Measurements from ENCODE around the gene MT1X.
"Not testable (repeated sequence)": the region's sequence is repeated elsewhere in the genome, so short reads cannot be mapped to it uniquely, and the experiment has no call there.

Gene MT1X

DNA sequence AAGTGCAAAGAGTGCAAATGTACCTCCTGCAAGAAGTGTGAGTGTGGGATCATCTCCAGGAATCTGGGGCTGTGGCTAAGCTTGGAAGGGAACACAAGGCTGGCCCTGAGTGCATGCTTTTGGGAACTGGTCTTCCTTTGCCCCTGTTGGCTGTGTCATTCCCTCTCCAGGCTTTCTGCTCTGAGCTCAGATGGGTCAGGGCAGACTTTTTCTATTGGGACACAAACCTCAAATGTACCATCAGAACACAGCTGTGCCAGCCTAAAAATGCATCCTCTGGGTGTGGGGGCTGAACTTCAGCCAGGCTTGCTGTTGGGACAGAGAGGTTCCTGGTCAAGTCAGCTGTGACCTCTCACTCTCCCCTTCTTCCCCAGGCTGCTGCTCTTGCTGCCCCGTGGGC, 29.7 kb upstream of the MT1X start:
- in situ Hi-C loops (cut with MboI; ENCODE audit: low sequenced_read_pairs): no loop called here

- in situ Hi-C loops (cut with MboI; ENCODE audit: low sequenced_read_pairs): no loop called here
These were observed 29.1 kb upstream of the MT1X start for GRCh38 chr16:56653218-56653617.

GRCh38 chr16:56657555-56658326, 24.5 kb upstream of the MT1X start, which contains the start of gene MT1F:
MT1F (plus strand) TSS chr16:56657959; CDS start chr16:56658059, 100 bp downstream.
- in situ Hi-C loops (cut with MboI; ENCODE audit: low sequenced_read_pairs): no loop called here

DNA sequence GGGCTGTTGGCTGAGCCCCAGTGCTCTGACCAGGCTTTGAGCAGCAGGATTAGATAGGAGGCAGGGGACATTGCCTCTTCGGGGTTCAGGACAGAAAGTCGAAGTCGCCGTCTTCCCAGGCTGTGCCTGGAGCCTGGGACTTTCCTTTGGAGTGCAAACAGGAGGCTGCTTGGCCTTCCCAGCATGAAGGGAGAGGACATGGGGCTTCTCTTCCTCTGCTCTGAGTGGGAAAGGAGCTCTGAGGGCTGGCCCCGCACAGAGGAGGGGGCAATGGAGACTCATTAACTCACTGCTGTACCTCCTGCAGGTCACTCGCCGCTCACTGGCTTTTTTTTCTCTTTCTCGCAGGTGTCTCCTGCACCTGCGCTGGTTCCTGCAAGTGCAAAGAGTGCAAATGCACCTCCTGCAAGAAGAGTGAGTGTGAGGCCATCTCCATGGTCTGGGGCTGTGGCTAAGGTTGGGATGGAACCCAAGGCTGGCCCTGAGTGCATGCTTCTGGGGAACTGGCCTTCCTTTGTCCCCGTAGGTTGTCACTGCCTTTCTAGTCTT, 23.9 kb upstream of the MT1X start:
- in situ Hi-C loops (cut with MboI; ENCODE audit: low sequenced_read_pairs): no loop called here

DNA sequence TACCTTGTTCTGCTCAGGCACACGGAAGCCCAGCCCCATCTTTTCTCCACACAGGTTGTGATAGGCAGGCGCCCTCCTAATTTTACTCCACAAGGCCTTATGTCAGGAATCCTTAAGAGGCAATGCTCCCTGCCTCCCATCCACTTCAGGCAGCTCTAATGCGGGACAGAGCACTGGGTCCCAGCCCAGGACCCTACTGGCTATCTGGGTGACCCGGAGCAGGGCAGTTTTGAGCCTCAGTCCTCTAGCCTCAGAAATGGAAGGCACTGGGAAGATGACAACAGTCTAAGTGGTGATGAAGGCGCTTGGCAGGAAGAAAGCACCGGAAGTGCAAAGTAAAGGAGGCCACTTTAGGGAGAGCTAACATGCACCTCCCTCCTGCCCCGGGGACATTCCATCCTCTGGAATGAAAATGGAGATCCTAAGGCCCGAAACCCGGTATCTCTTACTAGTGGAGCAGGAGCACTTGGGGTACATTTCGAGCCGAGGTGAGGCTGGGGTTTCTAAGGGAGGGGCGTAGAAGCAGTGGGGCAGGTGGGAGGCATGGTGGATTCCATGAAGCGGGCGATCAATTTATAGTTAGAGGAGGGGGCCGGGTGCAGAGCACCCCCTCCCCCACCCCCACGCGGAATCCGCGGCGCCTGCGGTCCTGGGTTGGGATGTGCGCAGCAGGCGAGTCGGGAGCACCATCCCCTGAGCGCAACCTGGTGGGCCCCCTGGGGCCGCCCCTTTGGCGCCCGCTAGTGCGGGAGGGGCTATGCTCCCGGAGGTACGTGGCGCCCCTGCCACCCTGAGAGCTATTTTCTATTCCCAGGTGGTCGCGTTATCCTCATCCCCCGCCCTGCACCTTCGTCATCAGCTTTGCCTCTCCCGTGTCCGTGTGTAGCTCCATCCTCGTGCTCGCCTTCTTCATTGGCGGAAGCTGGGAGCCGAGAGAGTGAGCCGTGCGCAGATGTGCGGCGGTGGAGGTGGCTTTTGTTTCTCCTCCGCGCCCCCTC, 19.6 kb upstream of the MT1X start:
- in situ Hi-C loops (cut with MboI; ENCODE audit: low sequenced_read_pairs): no loop called here

- in situ Hi-C loops (cut with MboI; ENCODE audit: low sequenced_read_pairs): no loop called here
These were observed 17.8 kb upstream of the MT1X start for GRCh38 chr16:56664506-56664905.

DNA sequence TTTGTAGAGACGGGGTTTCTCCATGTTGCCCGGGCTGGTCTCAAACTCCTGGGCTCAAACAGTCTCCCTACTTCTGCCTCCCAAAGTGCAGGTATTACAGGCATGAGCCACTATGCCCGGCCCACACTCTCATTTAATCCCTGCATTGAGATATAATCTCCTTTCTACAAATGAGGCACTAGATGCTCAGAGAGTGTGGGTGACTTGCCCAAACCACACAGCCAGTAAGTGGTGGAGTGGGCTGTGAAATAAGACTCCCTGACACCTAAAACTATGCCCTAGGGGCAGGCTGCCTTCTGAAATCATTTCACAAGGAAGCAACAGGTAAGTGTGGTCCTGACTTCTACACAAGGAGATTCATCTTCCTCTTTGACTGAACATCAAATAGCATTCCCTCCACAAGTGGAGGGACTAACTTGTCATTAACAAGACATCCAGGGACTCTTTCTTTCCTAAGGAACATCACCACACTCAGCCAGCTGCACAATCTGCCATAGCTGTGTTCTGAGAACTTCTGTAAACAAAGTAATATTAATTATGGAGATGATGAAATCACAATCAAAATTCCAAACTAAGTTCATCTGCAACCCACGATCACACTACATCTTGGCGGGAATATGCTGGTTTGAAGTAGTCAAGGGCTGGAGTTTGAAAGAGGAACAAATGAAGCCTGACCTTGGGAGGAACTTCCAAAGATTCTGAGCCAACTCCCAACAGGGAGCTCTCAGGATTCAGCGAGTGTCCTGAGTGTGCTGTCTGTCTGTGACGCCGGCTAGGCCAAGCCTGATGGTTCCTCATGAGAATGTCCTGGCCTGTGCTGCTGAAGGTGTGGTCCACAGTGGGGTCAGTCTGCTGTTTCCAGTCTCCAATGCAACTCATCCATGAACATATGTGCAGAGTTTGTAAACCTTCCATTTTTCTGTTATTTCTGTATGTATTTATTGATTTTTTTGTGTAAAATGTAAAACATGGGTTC, 16.7 kb upstream of the MT1X start:
- in situ Hi-C loops (cut with MboI; ENCODE audit: low sequenced_read_pairs): not testable (repeated sequence)

- in situ Hi-C loops (cut with MboI; ENCODE audit: low sequenced_read_pairs): no loop called here
These were observed 14.4 kb upstream of the MT1X start, which contains the start of gene MT1G for GRCh38 chr16:56667581-56668571. MT1G (minus strand) TSS chr16:56668065; CDS start chr16:56667993, 72 bp downstream.

DNA sequence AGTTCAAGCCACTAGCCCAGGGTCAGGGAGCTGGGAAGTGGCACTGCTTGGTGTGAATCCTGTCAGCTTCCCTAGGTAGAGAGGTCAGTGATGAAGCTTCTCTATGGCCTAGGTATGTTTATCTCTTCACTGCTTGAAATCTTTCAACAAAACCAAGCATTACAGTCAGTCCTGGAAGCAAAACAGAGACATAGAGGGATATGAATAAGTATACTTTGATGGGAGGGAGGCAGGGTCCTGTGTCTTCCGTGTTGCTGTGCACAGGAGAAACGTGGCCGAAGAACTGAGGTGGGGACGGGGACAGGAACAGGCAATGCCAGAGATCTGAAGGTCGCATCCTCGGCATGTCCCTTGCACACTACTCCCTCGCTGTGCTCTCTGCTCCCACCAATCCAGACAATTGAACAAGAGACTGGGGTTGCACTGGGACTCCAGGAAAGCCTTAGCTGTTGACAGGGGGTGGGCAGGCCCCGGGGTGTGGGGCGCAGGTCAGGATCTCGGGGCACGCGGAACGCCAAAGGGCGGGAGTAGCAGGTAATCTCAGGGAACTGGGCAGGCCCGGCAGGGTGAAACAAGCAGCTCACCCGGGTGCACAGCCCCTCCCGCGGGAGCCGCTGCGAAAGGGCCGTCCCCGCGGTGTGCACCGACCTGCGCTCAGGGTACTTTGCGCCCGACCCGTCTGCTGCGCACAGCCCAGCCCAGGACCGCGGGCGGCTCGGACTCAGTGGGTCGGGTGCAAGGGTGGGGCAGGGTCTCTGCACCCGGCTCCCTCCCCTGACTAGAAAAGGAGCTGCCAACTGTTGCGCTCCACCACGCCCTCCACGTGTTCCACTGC, 13.0 kb upstream of the MT1X start, which contains the start of gene MT1H:
MT1H (plus strand) TSS at position 810 of the 835 bp plus-strand sequence. CDS start 71 bp downstream, outside the sequence.
- in situ Hi-C loops (cut with MboI; ENCODE audit: low sequenced_read_pairs): no loop called here

DNA sequence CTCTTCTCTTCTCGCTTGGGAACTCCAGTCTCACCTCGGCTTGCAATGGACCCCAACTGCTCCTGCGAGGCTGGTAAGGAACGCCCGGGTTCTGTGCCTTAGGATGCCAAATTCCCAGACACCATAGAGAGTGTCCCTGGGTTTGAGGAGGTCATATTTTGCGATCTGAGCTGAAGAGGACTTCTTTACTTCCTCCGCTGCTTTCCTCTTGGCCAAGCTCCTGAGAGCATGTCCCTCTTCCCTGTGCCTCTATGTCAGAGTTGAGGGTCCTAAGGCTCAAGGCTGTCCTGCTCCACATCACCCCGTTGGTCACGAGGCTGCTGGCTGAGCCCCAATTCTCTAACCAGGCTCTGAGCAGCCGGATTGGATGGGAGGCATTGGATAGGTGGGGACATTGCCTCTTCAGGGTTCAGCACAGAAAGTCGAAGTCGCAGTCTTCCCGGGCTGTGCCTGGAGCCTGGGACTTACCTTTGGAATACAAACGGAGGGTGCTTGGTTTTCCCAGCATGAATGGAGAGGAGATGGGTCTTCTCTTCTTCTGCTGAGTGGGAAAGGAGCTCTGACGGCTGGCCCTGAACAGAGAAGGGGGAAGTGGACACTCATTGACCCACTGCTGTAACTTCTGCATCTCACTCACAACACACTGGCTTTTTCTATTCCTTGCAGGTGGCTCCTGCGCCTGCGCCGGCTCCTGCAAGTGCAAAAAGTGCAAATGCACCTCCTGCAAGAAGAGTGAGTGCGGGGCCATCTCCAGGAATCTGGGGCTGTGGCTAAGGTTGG, 12.2 kb upstream of the MT1X start:
- in situ Hi-C loops (cut with MboI; ENCODE audit: low sequenced_read_pairs): no loop called here

DNA sequence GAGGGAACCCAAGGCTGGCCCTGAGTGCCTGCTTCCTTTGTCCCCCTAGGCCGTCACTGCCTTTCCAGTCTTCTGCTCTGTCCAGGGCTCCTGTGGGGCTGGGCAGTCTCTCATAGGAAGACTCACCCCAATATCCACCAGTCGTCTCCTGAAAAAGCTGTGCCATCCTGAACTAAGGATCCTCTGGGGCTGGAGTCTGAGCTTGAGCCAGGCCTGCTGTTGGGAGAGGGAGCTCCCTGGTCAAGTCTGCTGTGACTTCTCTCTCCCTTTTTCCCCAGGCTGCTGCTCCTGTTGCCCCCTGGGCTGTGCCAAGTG, 11.7 kb upstream of the MT1X start:
- in situ Hi-C loops (cut with MboI; ENCODE audit: low sequenced_read_pairs): no loop called here

DNA sequence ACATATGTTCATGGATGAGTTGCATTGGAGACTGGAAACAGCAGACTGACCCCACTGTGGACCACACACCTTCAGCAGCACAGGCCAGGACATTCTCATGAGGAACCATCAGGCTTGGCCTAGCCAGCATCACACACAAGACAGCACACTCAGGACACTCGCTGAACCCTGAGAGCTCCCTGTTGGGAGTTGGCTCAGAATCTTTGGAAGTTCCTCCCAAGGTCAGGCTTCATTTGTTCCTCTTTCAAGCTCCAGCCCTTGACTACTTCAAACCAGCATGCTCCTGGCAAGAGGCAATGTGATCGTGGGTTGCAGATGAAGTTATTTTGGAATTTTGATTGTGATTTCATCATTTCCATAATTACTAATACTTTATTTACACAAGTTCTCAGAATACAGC, 10.6 kb upstream of the MT1X start:
- in situ Hi-C loops (cut with MboI; ENCODE audit: low sequenced_read_pairs): not testable (repeated sequence)

DNA sequence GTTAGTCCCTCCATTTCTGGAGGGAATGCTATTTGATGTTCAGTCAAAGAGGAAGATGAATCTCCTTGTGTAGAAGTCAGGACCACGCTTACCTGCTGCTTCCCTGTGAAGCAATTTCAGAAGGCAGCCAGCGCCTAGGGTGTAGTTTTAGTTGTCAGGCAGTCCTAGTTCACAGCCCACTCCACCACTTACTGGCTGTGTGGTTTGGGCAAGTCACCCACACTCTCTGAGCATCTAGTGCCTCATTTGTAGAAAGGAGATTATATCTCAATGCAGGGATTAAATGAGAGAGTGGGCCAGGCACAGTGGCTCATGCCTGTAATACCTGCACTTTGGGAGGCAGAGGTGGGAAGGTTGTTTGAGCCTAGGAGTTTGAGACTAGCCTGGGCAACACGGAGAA, 10.1 kb upstream of the MT1X start:
- in situ Hi-C loops (cut with MboI; ENCODE audit: low sequenced_read_pairs): not testable (repeated sequence)

DNA sequence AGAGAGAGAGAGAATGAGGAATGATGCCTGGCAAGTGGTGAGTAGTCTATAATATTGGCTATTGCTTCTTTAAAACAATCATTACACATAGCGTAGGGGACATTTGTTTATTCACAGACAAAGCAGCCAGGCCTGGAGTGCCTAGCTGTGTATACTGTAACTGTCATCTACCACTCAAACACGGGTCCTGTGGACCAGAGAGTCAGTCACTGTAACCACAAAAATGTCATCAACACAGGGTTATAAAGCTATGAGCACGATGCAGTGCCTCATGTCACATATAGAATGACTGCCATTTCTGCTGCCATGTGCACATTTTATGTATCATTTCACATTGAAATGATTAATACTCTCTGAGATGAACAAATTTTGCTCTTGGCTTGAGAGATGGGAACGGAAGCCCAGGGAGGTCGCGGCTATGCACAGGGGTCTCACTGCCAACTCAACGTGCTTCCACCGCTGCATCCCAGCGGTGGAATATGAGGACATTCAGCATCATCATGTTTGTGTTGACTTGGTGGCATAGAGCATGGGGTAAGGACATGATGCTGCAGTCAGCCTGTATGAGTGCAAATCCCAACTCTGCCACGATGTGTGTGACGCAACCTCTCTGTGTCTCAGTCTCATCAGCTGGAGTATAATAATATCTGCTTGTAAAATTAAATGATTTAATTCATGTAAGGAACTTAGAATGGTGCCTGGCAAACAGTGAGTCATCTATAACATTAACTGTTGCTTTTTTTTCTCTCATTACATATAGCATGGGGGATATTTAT, 9.3 kb upstream of the MT1X start:
- in situ Hi-C loops (cut with MboI; ENCODE audit: low sequenced_read_pairs): no loop called here

DNA sequence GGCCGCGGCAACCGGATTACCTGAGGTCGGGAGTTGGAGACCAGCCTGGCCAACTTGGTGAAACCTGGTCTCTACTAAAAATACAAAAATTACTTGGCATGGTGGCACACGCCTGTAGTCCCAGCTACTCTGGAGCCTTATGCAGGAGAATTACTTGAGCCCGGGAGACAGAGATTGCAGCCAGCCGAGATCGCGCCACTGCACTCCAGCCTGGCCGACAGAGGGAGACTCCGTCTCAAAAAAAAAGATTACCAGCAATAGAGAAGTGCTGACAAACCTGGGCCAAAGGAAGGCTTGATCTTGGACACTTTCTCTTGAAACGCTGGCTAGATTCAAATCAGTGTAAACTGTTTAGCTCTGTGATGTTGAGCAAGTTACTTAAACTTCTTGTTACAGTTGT, 8.3 kb upstream of the MT1X start:
- in situ Hi-C loops (cut with MboI; ENCODE audit: low sequenced_read_pairs): no loop called here

GRCh38 chr16:56674570-56674969, 7.7 kb upstream of the MT1X start:
- in situ Hi-C loops (cut with MboI; ENCODE audit: low sequenced_read_pairs): not testable (repeated sequence)

Measured in HL-60/S4 treated with phorbol 12-myristate 13-acetate at 8.2 ng/mL for 4 days and 3 days (cell line).